ENCODE results near the gene GPBP1.

- TF ChIP-seq CTCF (IDR thresholded peaks at IDR 0.05; ENCODE audit: borderline replicate concordance, extremely low read depth, low read length, poor library complexity, severe bottlenecking) (no peak), EZH2 (IDR thresholded peaks at IDR 0.05; ENCODE audit: borderline replicate concordance, low read depth, low read length, severe bottlenecking) (no peak)
These were observed 128.8 kb downstream of the GPBP1 start for GRCh38 chr5:57302643-57303042.

Data from DND-41 (cell line).